Peyer's patch (tissue), 4 donors: ENCODE data around the gene SLC24A4.

Experiments used
- CTCF ChIP-seq, 6 experiments: fragments of 450-650 bp in 4 of 6; fragments of 200-600 bp in 2 of 6; sonication (generic) in 1 of 6; IDR thresholded peaks; one replicate each; pipeline ENCODE4 v1.5.1; 2017 to 2019; ENCODE audit warnings: antibody characterized with exemption in 6 of 6, mild to moderate bottlenecking in 3 of 6, moderate library complexity in 1 of 6
- POLR2A ChIP-seq, 2 donors: fragments of 450-650 bp; IDR thresholded peaks; one replicate each; pipeline ENCODE4 v1.5.1; 2017; ENCODE audit warnings: antibody characterized with exemption in 2 of 2, mild to moderate bottlenecking in 2 of 2, moderate library complexity in 2 of 2

- no peak for TF ChIP-seq POLR2A (IDR thresholded peaks at IDR 0.05)
- TF ChIP-seq CTCF (IDR thresholded peaks at IDR 0.05): no peak
Measured at GRCh38 chr14:92451755-92452154, 128.8 kb downstream of the SLC24A4 start.
